Cortex of kidney (tissue), 1 donor: ENCODE measurements around the gene EGFL7.

ENCODE experiments used
- DNase-seq: peaks from one replicate; lab custom pipeline; 2025; lab: John Stamatoyannopoulos, UW

The EGFL7 gene

DNA sequence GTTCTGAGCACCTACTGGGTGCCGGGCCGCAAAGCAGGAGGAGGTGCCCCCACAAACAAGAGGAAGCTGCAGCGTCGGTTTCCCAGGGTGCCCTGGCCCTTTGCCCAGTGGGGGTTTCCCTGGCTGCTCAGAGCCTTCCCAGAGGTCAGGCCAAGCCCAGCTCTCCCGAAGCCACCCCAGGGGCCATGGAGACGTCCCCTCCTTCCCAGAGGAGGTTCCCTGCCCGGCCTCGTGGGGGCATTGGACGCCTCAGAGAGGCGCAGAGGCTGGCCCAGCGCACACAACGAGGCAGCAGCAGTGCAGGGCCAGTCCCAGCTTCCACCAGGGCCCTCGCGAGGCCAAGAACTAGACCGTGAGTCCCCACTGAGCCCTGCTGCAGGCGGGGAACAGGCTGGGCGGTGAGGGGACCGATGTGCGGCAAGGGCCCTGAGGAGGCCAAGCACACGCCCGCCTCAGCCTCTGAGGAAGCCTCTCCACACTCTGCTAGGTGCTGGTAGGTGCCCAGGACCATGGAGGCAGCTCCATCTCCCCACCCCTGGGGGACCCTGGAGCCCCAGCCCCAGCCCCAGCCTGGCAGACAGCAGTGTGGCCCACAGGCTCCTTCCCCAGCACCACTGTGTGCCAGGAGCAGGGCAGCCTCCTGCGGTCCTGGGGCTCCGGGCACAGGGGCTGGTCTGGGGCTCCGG is 56.6 kb downstream of the EGFL7 start:
- no peak for DNase-seq

DNA sequence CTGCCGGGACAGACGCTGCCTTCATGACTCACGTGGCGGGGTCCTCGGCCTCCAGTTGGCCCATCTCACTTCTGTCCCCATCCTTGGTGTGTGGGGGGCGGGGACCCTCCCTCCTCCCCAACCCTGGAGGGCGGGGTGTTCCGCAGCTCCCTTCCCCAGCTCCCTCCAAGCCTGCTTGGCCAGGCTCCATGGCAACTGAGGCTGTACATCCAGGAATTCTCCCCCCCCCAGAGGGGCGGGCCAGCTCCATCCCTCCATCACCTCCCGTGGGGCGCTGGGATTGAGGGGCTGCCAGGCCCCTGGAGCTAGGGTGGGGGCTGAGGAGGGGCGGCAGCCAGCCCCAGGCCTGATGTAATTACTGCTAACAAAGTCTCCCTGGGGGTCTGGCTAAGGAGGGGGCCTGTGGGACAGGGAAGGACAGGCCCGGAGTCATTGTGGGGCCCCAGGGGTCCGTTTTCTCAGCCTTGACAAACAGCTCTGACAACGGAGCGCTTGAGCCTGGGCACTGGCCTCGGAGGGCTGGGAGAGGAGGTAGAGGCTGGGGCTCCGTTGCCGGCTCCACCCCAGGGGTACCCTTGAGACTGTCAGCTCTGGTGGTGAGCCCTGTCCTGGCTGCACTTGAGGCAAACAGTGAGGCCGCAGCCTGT is 57.7 kb downstream of the EGFL7 start:
- DNase-seq: no peak

DNA sequence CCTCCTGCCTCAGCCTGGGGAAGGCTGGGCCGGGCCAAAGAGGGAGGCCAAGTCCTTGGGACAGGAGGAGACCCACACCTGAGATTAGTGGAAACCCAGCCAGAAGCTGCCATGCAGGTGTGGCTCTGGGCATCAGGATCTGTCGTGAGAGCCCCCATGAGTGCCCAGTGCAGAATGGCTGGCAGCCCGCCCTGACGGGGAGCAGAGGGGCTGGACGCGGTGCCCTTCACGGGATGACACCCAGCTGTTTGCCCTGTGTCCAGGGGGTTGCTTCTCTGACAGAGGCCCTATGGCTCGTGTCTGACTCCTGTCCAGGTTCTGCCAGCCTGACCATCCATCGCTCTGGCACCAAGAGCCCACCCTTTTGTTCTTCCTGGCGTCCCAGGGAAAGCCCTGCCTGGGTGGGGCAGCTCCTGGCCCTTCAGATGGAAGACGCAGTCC is 58.2 kb downstream of the EGFL7 start:
- DNase-seq: no peak

DNA sequence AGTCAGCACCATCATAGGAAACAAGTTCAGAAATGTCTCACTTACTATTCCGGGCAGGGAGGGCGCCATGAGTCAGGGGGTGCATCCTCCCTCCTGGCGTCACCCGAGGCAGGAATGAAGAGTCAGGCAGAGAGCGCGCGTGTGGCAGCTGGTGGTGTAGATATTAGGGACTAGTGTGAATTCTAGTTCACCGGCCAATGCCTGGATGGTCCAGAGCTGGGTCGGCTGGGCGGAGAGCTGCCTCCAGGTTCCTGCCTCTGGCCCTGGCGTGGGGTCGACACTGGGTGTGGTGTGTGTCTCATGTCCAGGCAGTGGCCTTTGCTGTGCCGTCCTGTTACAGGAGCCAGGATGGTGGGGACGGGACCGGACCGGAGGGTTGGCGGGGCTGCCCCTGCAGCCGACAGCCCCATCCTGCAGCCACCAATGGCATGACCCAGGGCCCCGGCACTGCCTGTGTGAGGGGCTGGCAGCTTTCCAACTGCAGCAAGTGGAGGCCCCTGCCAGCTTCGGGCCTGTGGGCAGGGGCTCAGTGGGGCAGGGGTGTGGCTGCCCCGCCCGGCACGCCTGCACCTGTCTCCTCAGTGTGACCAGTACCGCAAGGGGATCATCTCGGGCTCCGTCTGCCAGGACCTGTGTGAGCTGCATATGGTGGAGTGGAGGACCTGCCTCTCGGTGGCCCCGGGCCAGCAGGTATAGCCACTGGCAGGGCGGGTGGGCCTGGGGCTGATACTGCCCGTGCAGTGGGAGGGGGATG is 58.8 kb downstream of the EGFL7 start:
- DNase-seq: no peak
